Right lobe of liver (tissue), 4 donors: Measurements from ENCODE around the gene PTPRD.

Source experiments
- POLR2A ChIP-seq: fragments of 450-650 bp; IDR thresholded peaks from one replicate; pipeline ENCODE4 v1.6.1; 2017; ENCODE audit warnings: antibody characterized with exemption, mild to moderate bottlenecking
- TF ChIP-seq, protein P1 (sequence below), 4 donors: fragments of 200-600 bp in 3 of 4; fragments of 450-650 bp in 1 of 4; IDR thresholded peaks; one replicate each; pipeline versions ENCODE4 v1.5.1 to v1.8.0; 2016 to 2022; ENCODE audit warnings: antibody characterized with exemption in 4 of 4, mild to moderate bottlenecking in 2 of 4
- donor health status: DM: no; HTN: no; CAD: no.
- donor health status: DM: no; HTN: no; CAD: no.
- donor health status: DM: no; HTN: yes; CAD: no.

DNA sequence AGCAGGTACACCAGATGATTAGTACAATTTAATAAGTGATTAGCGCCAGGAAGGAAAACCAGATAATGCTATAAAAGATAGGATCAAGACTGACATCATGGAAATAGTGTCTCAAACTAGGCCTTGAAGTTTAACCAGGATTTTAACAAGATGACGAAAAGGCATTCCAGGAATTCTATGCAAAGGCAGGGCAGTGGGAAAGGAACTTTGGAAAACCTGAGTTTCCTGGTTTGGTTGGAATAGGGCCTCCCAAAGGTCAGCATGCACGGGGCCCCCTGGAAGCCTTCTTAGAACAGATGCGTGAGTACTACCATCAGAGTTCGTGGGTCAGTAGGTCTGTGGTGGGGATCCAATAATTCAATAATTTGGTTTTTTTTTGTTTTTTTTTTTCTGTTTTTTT lies 1878.0 kb downstream of the PTPRD start:
- TF ChIP-seq, protein P1, sequence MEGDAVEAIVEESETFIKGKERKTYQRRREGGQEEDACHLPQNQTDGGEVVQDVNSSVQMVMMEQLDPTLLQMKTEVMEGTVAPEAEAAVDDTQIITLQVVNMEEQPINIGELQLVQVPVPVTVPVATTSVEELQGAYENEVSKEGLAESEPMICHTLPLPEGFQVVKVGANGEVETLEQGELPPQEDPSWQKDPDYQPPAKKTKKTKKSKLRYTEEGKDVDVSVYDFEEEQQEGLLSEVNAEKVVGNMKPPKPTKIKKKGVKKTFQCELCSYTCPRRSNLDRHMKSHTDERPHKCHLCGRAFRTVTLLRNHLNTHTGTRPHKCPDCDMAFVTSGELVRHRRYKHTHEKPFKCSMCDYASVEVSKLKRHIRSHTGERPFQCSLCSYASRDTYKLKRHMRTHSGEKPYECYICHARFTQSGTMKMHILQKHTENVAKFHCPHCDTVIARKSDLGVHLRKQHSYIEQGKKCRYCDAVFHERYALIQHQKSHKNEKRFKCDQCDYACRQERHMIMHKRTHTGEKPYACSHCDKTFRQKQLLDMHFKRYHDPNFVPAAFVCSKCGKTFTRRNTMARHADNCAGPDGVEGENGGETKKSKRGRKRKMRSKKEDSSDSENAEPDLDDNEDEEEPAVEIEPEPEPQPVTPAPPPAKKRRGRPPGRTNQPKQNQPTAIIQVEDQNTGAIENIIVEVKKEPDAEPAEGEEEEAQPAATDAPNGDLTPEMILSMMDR (IDR thresholded peaks at IDR 0.05) = no peak
- no peak for TF ChIP-seq POLR2A
